ENCODE data around the gene LAP3. TPM values are rescaled to one million over a fixed set of nuclear protein-coding genes. Genes with fewer than 3 reads are reported as not detected.

Gene LAP3
- polyA plus RNA-seq, 1 donor, result 81.1 TPM

Other genes with a start within 250 kb of the LAP3 start
- 62.9 TPM for gene QDPR, start 65.1 kb upstream of the LAP3 start, polyA plus RNA-seq (ENCODE audit: insufficient read length)
- gene CLRN2, start 62.0 kb upstream of the LAP3 start, polyA plus RNA-seq (ENCODE audit: insufficient read length), result 0.23 TPM
- gene MED28, start 37.4 kb downstream of the LAP3 start, polyA plus RNA-seq (ENCODE audit: insufficient read length), result 74.2 TPM
- 0.85 TPM for gene FAM184B, start 204.4 kb downstream of the LAP3 start, polyA plus RNA-seq (ENCODE audit: insufficient read length)
- 81.0 TPM for gene DCAF16, start 233.6 kb downstream of the LAP3 start, polyA plus RNA-seq (ENCODE audit: insufficient read length)
- 48.2 TPM for gene NCAPG, start 233.8 kb downstream of the LAP3 start, polyA plus RNA-seq (ENCODE audit: insufficient read length)